Neural cell (in vitro differentiated cells): ENCODE data around the gene P2RX3.

Experiments
- CTCF ChIP-seq: fragments of 450-650 bp; IDR thresholded peaks from 2 replicates; pipeline ENCODE4 v1.5.1; 2014; ENCODE audit warnings: antibody characterized with exemption, mild to moderate bottlenecking, moderate library complexity; ENCODE audit not compliant: poor library complexity, severe bottlenecking
- EZH2 ChIP-seq: fragments of 200-600, 300-800 bp; shearing (Covaris generic), sonication (generic); IDR thresholded peaks from 2 replicates; pipeline ENCODE4 v1.6.1; 2014; ENCODE audit warnings: antibody characterized with exemption, low read length, borderline replicate concordance, mild to moderate bottlenecking; ENCODE audit not compliant: insufficient read depth, poor library complexity, severe bottlenecking
- MXI1 ChIP-seq: fragments of 450-650 bp; conservative IDR thresholded peaks from 2 replicates; pipeline ENCODE4 v1.6.1; 2014; ENCODE audit warnings: antibody characterized with exemption, mild to moderate bottlenecking; ENCODE audit not compliant: poor library complexity, severe bottlenecking
- POLR2AphosphoS5 ChIP-seq: IDR thresholded peaks from 2 replicates; pipeline ENCODE4 v1.6.1; 2012
- RAD21 ChIP-seq: fragments of 450-650 bp; conservative IDR thresholded peaks from 2 replicates; pipeline ENCODE4 v1.6.1; 2014; ENCODE audit warnings: antibody characterized with exemption, mild to moderate bottlenecking, moderate library complexity
- REST ChIP-seq: IDR thresholded peaks from 2 replicates; pipeline ENCODE4 v1.6.1; 2012; ENCODE audit warnings: borderline replicate concordance
- SMC3 ChIP-seq: fragments of 450-650 bp; conservative IDR thresholded peaks from 2 replicates; pipeline ENCODE4 v1.6.1; 2014; ENCODE audit warnings: antibody characterized with exemption, mild to moderate bottlenecking, moderate library complexity; ENCODE audit not compliant: poor library complexity

GRCh38 chr11:57307666-57308270, 30.4 kb upstream of the P2RX3 start:
- TF ChIP-seq CTCF = no peak
- no peak for TF ChIP-seq POLR2AphosphoS5
- TF ChIP-seq SMC3 = no peak
- TF ChIP-seq EZH2 = no peak
- TF ChIP-seq REST = no peak
- no peak for TF ChIP-seq MXI1
- TF ChIP-seq RAD21 = no peak
